Mammary epithelial cell (primary cell): ENCODE results near the gene STIM2.

Source experiments
- CTCF ChIP-seq, 2 donors: IDR thresholded peaks in 1 of 2; conservative IDR thresholded peaks in 1 of 2; 2 replicates each; pipeline ENCODE4 v1.5.1; 2011 to 2012; ENCODE audit warnings: inconsistent platforms in 2 of 2, low read length in 2 of 2, mild to moderate bottlenecking in 2 of 2, control low read depth in 1 of 2, low read depth in 1 of 2; ENCODE audit not compliant: insufficient read depth in 1 of 2; ENCODE audit errors: extremely low read depth in 1 of 2
- EZH2 ChIP-seq: IDR thresholded peaks from 2 replicates; pipeline ENCODE4 v1.6.1; 2012; ENCODE audit warnings: low read length, inconsistent platforms, borderline replicate concordance

- TF ChIP-seq CTCF (conservative IDR thresholded peaks at IDR 0.05 in 1 of 2, IDR thresholded peaks at IDR 0.05 in 1 of 2; ENCODE audit: extremely low read depth in 1 of 2, insufficient read depth in 1 of 2, low read depth in 1 of 2, low read length in 2 of 2), result no peak
- no peak for TF ChIP-seq EZH2
Measured at GRCh38 chr4:26941951-26942350, 81.3 kb downstream of the STIM2 start.
